HAP-1 (cell line): ENCODE measurements around the gene SMCHD1.
A peak's percentile ranks its signal among the peaks of the same experiment; 100 is the strongest.
"Not testable (repeated sequence)": the region's sequence is repeated elsewhere in the genome, so short reads cannot be mapped to it uniquely, and the experiment has no call there.

Experiments used
- DNase-seq, 2 experiments: peaks; one replicate each; pipeline ENCODE4 v3.0.0-alpha.2; 2016 to 2020; ENCODE audit warnings: low spot score in 2 of 2
- H3K27me3 ChIP-seq: fragments of 250-450 bp; sonication (Bioruptor Pico); 2 replicates; pipeline ENCODE4 v1.5.1; 2020; ENCODE audit warnings: low read depth, mild to moderate bottlenecking, moderate library complexity
- H3K36me3 ChIP-seq: fragments of 250-450 bp; sonication (Bioruptor Pico); replicated peaks from 2 replicates; pipeline ENCODE4 v1.5.1; 2020; ENCODE audit warnings: mild to moderate bottlenecking
- H3K4me1 ChIP-seq: fragments of 250-450 bp; sonication (Bioruptor Pico); 2 replicates; pipeline ENCODE4 v1.5.1; 2020; ENCODE audit warnings: mild to moderate bottlenecking
- H3K4me3 ChIP-seq: fragments of 250-450 bp; sonication (Bioruptor Pico); 2 replicates; pipeline ENCODE4 v1.5.1; 2020; ENCODE audit warnings: mild to moderate bottlenecking, moderate library complexity
- H3K9me3 ChIP-seq: fragments of 250-450 bp; sonication (Bioruptor Pico); 2 replicates; pipeline ENCODE4 v1.5.1; 2020; ENCODE audit warnings: mild to moderate bottlenecking, moderate library complexity
- in situ Hi-C: fragments of 300-500 bp; cut with MboI; formaldehyde crosslinking; loops from 3 replicates; pipeline ENCODE4 v1.14.3; 2020; ENCODE audit warnings: low sequenced_read_pairs, inconsistent platforms, mixed read lengths

Gene SMCHD1

GRCh38 chr18:2678933-2679332, 23.4 kb downstream of the SMCHD1 start:
- peaks cover 43% of the 10 kb centered on the region for H3K36me3 ChIP-seq
- H3K4me3 ChIP-seq, H3K27me3 ChIP-seq, DNase-seq, H3K4me1 ChIP-seq, in situ Hi-C loops, H3K9me3 ChIP-seq: not testable (repeated sequence)

GRCh38 chr18:2680216-2680792, 24.8 kb downstream of the SMCHD1 start:
- no peak for DNase-seq
- in situ Hi-C loops = no loop called here
- peaks cover 34% of the 10 kb centered on the region for H3K36me3 ChIP-seq

GRCh38 chr18:2681993-2682603, 26.6 kb downstream of the SMCHD1 start:
- in situ Hi-C loops = no loop called here
- Histone ChIP-seq H3K36me3 (peaks cover 38% of the 10 kb centered on the region), H3K4me1 (no peaks in the 10 kb centered on the region), H3K27me3 (no peaks in the 10 kb centered on the region), H3K4me3 (no peak overlapping the region), H3K9me3 (peaks cover 13% of the 10 kb centered on the region)
- DNase-seq = no peak

More at GRCh38 chr18:2680216-2680792, 24.8 kb downstream of the SMCHD1 start:
- H3K4me1 ChIP-seq = no peaks in the 10 kb centered on the region
- no peak overlapping the region for H3K4me3 ChIP-seq
- no peaks in the 10 kb centered on the region for H3K27me3 ChIP-seq
- H3K9me3 ChIP-seq = peaks cover 2% of the 10 kb centered on the region; the same call in 1 of the 2 replicates

- H3K9me3 ChIP-seq = peaks cover 13% of the 10 kb centered on the region
- in situ Hi-C loops = no loop called here
- DNase-seq = no peak
- H3K27me3 ChIP-seq = no peaks in the 10 kb centered on the region
- H3K4me3 ChIP-seq = no peak overlapping the region
- peaks cover 37% of the 10 kb centered on the region for H3K36me3 ChIP-seq
- H3K4me1 ChIP-seq = no peaks in the 10 kb centered on the region
Measured at GRCh38 chr18:2683055-2683454, 27.5 kb downstream of the SMCHD1 start.

GRCh38 chr18:2686349-2686968, 30.9 kb downstream of the SMCHD1 start:
- H3K27me3 ChIP-seq = no peaks in the 10 kb centered on the region
- peaks cover 47% of the 10 kb centered on the region for H3K36me3 ChIP-seq
- in situ Hi-C loops = no loop called here
- H3K4me1 ChIP-seq = peaks cover 2% of the 10 kb centered on the region
- no peak for DNase-seq
- no peak overlapping the region for H3K4me3 ChIP-seq
- H3K9me3 ChIP-seq = peaks cover 13% of the 10 kb centered on the region

- in situ Hi-C loops = no loop called here
- H3K4me1 ChIP-seq = peaks cover 12% of the 10 kb centered on the region
- H3K36me3 ChIP-seq = peaks cover 50% of the 10 kb centered on the region
- no peak overlapping the region for H3K4me3 ChIP-seq
- H3K9me3 ChIP-seq = peaks cover 13% of the 10 kb centered on the region
- no peaks in the 10 kb centered on the region for H3K27me3 ChIP-seq
- no peak for DNase-seq
Measured at GRCh38 chr18:2687390-2688001, 32.0 kb downstream of the SMCHD1 start.

GRCh38 chr18:2692508-2692907, 37.0 kb downstream of the SMCHD1 start:
- no peak overlapping the region for H3K4me3 ChIP-seq
- peak; percentile 21 to 68 for DNase-seq
- H3K36me3 ChIP-seq = peaks cover 54% of the 10 kb centered on the region
- H3K9me3 ChIP-seq = no peaks in the 10 kb centered on the region
- H3K27me3 ChIP-seq = no peaks in the 10 kb centered on the region
- in situ Hi-C loops = no loop called here
- peaks cover 13% of the 10 kb centered on the region for H3K4me1 ChIP-seq

GRCh38 chr18:2697184-2697583, 41.7 kb downstream of the SMCHD1 start:
- H3K4me3 ChIP-seq = no peak overlapping the region
- no peaks in the 10 kb centered on the region for H3K9me3 ChIP-seq
- DNase-seq = no peak
- H3K4me1 ChIP-seq = peaks cover 4% of the 10 kb centered on the region
- H3K36me3 ChIP-seq = peaks cover 65% of the 10 kb centered on the region
- in situ Hi-C loops = no loop called here
- H3K27me3 ChIP-seq = no peaks in the 10 kb centered on the region

GRCh38 chr18:2699001-2699400, 43.5 kb downstream of the SMCHD1 start:
- Histone ChIP-seq H3K9me3 (no peaks in the 10 kb centered on the region), H3K4me1 (no peaks in the 10 kb centered on the region), H3K27me3 (no peaks in the 10 kb centered on the region), H3K36me3 (peaks cover 71% of the 10 kb centered on the region), H3K4me3 (no peak overlapping the region)
- in situ Hi-C loops = no loop called here
- no peak for DNase-seq

- no peak overlapping the region for H3K4me3 ChIP-seq
- H3K4me1 ChIP-seq = peaks cover 6% of the 10 kb centered on the region
- H3K9me3 ChIP-seq = no peaks in the 10 kb centered on the region
- H3K36me3 ChIP-seq = peaks cover 61% of the 10 kb centered on the region
- in situ Hi-C loops = no loop called here
- no peak for DNase-seq
- H3K27me3 ChIP-seq = no peaks in the 10 kb centered on the region
Measured at GRCh38 chr18:2704541-2704940, 49.0 kb downstream of the SMCHD1 start.

GRCh38 chr18:2706903-2707302, 51.4 kb downstream of the SMCHD1 start:
- Histone ChIP-seq H3K27me3 (no peaks in the 10 kb centered on the region), H3K4me3 (no peak overlapping the region), H3K9me3 (no peaks in the 10 kb centered on the region), H3K4me1 (peaks cover 17% of the 10 kb centered on the region), H3K36me3 (peaks cover 40% of the 10 kb centered on the region)
- DNase-seq = no peak
- in situ Hi-C loops = no loop called here

- DNase-seq = no peak
- Histone ChIP-seq H3K4me3 (no peak overlapping the region), H3K9me3 (no peaks in the 10 kb centered on the region), H3K36me3 (peaks cover 43% of the 10 kb centered on the region), H3K4me1 (peaks cover 17% of the 10 kb centered on the region), H3K27me3 (no peaks in the 10 kb centered on the region)
- in situ Hi-C loops = no loop called here
Measured at GRCh38 chr18:2707551-2708168, 52.1 kb downstream of the SMCHD1 start.

GRCh38 chr18:2709316-2709715, 53.8 kb downstream of the SMCHD1 start:
- DNase-seq = no peak
- Histone ChIP-seq H3K4me3 (no peak overlapping the region), H3K9me3 (no peaks in the 10 kb centered on the region), H3K27me3 (no peaks in the 10 kb centered on the region), H3K36me3 (peaks cover 40% of the 10 kb centered on the region), H3K4me1 (peaks cover 17% of the 10 kb centered on the region)
- in situ Hi-C loops = no loop called here

- H3K4me3 ChIP-seq = no peak overlapping the region
- H3K27me3 ChIP-seq = no peaks in the 10 kb centered on the region
- H3K9me3 ChIP-seq = no peaks in the 10 kb centered on the region
- in situ Hi-C loops = no loop called here
- peaks cover 14% of the 10 kb centered on the region for H3K4me1 ChIP-seq
- H3K36me3 ChIP-seq = peaks cover 36% of the 10 kb centered on the region
- DNase-seq = no peak
Measured at GRCh38 chr18:2714140-2714539, 58.6 kb downstream of the SMCHD1 start.
